ENCODE data around the gene SEMA7A.

DNA sequence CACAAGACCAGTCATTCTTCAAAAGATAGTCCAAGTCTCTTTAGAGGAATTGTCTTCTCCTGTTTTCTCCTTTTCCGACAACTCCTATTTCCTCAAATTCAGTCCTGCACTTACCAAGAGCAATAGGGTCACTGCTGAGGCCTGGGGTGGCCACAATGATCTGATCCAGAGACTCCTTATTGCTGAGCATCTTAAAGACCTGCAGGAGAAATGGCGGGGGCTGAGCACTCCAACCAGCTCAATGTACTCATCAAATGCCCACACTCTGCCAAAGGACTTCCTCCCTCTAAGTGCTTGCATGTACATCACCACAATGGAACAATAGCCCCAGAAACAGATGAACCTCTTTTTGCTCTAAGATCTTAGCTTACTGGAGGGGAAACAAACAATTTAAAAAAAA is 17.6 kb upstream of the SEMA7A start:
- no peak for TF ChIP-seq TAF1 (IDR thresholded peaks at IDR 0.05; ENCODE audit: borderline replicate concordance, low read depth, low read length)
- no peak for TF ChIP-seq POLR2A (IDR thresholded peaks at IDR 0.05; ENCODE audit: low read depth, low read length)

Measured in GM12892 (cell line).